GM06990 (cell line): Measurements from ENCODE around the gene FRRS1L.

ENCODE experiments used
- DNase-seq: peaks from one replicate; pipeline ENCODE4 v3.0.0-alpha.2; 2011; ENCODE audit not compliant: insufficient read length; ENCODE audit errors: extremely low read depth
- H3K27me3 ChIP-seq: replicated peaks from 2 replicates; pipeline ENCODE4 v1.6.0; 2011; ENCODE audit warnings: low read length; ENCODE audit not compliant: control insufficient read depth, insufficient read depth
- H3K36me3 ChIP-seq: 2 replicates; pipeline ENCODE4 v1.5.1; 2011; ENCODE audit warnings: low read length; ENCODE audit not compliant: control insufficient read depth, insufficient read depth
- H3K4me3 ChIP-seq: replicated peaks from 2 replicates; pipeline ENCODE4 v1.5.1; 2011; ENCODE audit warnings: low read depth, mild to moderate bottlenecking, control low read depth, low read length
- CTCF ChIP-seq: IDR thresholded peaks from 2 replicates; pipeline ENCODE4 v1.5.1; 2011; ENCODE audit warnings: low read length, control low read depth, mild to moderate bottlenecking, inconsistent platforms; ENCODE audit not compliant: insufficient read depth, poor library complexity, severe bottlenecking

The FRRS1L gene

GRCh38 chr9:109192732-109193361, 25.8 kb upstream of the FRRS1L start:
- no peak for DNase-seq
- Histone ChIP-seq H3K27me3 (no peaks in the 10 kb centered on the region), H3K4me3 (no peak overlapping the region), H3K36me3 (no peaks in the 10 kb centered on the region)
- TF ChIP-seq CTCF = peak; percentile 62

- TF ChIP-seq CTCF = no peak
- DNase-seq = no peak
- Histone ChIP-seq H3K4me3 (no peak overlapping the region), H3K27me3 (no peaks in the 10 kb centered on the region), H3K36me3 (no peaks in the 10 kb centered on the region)
Observed at GRCh38 chr9:109191746-109192145, 24.7 kb upstream of the FRRS1L start.

- no peaks in the 10 kb centered on the region for H3K36me3 ChIP-seq
- no peak for DNase-seq
Observed at GRCh38 chr9:109190151-109190550, 23.1 kb upstream of the FRRS1L start.

GRCh38 chr9:109186857-109187520, 19.9 kb upstream of the FRRS1L start:
- Histone ChIP-seq H3K36me3 (no peaks in the 10 kb centered on the region), H3K27me3 (no peaks in the 10 kb centered on the region), H3K4me3 (no peak overlapping the region)
- no peak for DNase-seq
- TF ChIP-seq CTCF = no peak

More at GRCh38 chr9:109190151-109190550, 23.1 kb upstream of the FRRS1L start:
- no peak overlapping the region for H3K4me3 ChIP-seq
- H3K27me3 ChIP-seq = no peaks in the 10 kb centered on the region
- TF ChIP-seq CTCF = no peak

- peak; percentile 71 for TF ChIP-seq CTCF
- no peaks in the 10 kb centered on the region for H3K27me3 ChIP-seq
- H3K36me3 ChIP-seq = no peaks in the 10 kb centered on the region
- peak; percentile 28 for DNase-seq
- no peak overlapping the region for H3K4me3 ChIP-seq
Observed at GRCh38 chr9:109182940-109183798, 16.1 kb upstream of the FRRS1L start.
